Limb (tissue), 2 donors: ENCODE data around the gene ZKSCAN5.
"Not testable (repeated sequence)": the region's sequence is repeated elsewhere in the genome, so short reads cannot be mapped to it uniquely, and the experiment has no call there.

Experiments used
- DNase-seq, 2 donors: peaks; one replicate each; pipeline ENCODE4 v3.0.0-alpha.2; 2016; ENCODE audit errors: extremely low spot score in 2 of 2

ZKSCAN5 gene

DNA sequence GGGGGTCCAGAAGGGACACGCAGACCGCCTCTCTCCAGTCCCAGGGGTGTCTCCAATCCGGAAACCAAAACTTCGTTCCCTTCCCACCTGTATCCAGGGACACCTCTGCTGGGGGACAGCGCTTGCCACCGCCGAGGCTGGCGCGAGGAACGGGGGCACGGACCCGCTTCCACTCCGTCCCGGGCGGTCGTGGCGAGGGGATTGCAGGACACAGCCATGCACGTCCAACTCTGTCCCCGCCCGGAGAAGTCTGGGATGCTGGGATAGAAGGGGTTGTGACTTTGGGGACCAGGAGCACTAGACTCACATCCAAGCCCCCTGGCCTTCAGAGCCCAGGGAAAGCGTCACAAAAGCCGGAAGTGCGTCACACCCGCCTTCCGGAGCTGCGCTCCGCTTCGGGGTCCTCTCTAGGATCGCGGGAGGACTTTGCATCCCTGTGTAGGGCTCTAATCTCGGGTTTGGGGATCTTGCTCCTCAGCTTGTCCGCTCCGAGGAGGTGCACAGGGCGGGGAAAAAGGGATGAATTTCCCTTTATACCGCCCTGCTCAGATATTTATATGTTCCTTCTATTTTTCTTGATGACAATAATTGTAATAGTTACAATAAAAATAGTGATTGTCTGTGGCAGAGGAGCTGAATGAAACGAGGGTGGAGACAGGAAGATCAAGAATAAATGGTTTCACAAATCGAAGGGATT is 47.5 kb downstream of the ZKSCAN5 start, which contains the start of gene FAM200A:
Gene FAM200A, minus strand, starts transcription at position 348 of the 697 bp plus-strand sequence. CDS start 3,707 bp downstream, outside the sequence.
- peak; percentile 92 to 93 for DNase-seq

DNA sequence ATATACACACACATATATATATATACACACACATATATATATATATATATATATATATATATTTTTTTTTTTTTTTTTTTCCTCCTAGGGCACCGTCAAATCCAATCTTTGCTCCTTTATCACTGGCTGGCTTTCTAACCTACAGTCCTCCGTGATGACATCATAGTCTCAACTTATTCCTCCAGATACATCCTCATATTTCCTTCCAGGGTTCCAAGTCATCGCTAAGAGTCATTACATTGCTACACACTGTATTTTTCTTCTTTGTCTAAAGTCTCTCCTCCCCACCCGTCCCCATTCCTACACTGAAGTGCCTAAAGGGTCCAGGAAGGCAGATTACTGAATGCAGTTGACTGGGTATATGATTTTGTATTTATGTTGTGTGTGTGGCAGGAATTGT is 48.6 kb downstream of the ZKSCAN5 start:
- DNase-seq = no peak

DNA sequence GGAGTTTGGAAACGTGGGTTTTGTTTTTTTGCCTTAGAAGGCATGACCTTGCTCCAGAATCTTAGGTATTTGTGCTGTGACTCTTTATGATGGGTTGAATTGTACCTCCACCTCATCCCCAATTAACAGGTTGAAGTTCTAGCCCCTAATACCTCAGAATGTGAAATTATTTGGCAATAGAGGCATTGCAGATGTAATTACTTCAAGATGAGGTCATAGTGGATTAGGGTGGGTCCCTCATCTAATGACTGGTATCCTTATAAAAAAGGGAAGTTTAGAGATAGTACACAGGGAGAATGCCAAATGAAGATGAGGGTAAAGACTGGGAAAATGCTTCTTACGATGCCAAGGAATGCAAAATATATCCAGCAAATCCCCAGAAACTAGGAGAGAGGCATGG is 50.5 kb downstream of the ZKSCAN5 start:
- DNase-seq = no peak

DNA sequence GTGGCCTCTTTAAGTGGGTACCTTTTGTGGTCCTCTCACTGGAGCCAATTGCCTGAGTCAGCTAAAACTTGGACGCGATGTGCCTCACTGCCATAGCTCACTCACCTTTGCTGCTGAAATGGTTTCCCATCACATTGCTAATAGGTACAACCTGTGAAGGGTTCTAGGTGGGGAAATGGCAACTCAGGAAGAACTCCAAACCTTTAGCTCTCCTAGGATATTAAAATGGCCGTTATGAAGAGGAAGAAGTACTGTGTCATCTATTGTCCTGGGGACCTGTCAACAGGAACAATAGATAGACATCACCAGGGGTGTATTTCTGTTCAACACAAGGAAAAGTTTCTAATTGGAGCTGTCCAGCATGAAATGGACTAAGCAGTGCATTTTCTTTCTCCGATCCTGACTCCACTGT is 52.7 kb downstream of the ZKSCAN5 start:
- no peak for DNase-seq

DNA sequence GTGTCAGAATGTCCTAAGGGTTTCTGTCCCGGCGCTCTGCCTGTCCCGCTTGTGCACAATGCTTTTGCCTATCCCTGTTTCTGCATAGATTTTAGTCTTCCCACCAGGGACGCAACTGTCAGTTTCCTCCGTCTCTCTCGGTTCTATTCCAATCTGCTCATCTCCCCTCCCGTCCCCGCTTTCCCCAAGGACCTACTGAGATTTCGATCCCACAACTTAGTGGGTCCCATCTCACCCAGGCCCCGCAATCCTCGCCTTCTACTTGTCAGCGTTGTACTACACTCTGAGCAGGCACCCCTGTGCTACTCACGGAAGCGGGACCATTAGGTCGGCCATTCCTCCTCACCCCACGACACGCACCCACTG is 53.5 kb downstream of the ZKSCAN5 start:
- no peak for DNase-seq

DNA sequence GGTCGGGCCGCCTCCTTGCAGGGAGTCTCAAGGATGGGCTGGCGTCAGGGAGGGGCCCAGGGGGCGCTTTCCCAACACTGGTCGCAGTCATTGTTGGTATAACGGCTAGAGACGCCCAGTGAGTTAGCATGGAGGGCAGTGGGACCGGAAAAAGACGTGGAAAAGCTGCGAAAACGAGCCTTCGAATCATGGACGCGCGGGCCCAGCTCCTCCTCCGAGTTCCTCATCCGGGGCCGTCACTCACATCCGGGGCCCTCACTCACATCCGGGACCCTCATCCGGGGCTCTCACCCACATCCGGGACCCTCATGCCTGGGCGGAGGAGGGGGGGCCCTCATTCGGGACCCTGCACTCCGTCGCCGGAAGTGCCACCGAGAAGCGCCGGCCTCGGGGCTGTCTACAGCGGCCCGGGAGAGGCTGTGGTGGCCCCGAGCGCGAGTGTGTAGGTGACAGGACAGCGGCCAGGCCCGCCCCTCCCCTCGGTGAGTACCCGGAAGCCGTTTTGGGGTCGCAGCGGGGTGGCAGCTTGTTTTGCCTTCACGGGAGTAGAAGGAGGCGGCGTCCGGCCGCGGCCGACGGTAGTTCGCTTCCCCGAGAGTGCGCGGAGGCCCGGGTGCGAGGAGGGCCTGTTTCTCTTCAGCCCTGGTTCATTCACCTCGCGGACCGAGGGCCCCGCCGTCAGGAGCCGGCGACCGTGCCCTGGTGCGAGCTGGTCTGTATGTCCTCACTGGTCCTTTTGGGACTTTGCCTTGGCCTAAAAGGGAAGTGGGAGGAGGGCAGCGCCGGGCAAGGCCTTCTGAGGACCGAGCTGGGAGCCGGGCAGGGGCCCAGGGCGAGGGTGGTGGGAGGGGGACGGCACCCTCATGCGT is 54.1 kb downstream of the ZKSCAN5 start, which contains the start of gene ZNF655:
Gene ZNF655, plus strand, starts transcription at position 337 of the 869 bp plus-strand sequence. CDS start 1,918 bp downstream, outside the sequence.
- peak; percentile 86 to 98 for DNase-seq

DNA sequence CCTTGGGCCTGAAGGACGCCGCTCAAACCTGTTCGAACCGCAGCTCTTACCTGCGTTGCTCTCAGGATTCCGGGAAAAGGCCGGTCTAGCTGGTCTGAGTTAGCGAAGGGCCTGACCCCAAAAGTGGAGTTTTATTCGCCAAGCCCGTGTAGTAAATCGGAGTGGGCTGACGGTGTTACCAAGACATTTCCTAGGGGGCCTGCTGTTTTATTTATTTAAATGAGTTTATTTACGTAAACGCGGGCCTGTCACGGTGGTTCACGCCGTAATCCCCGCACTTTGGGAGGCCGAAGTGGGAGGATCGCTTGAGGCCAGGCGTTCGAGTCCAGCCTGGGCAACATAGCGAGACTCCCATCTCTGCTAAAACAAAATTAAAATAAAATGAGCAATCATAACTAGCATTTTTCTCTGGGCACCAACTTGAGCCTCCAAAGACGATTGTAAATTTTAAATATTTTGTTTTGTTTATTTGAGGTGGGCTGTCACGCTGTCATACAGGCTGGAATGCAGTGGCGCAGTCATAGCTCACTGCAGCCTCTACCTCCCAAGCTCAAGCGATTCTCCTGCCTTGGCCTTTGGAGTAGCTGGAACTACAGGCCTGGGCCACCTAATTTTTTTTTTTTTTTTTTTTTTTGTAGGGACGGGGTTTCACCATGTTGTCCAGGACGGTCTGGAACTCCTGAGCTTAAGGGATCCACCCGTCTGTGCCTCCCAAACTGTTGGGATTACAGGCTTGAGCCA is 54.9 kb downstream of the ZKSCAN5 start:
- no peak for DNase-seq

DNA sequence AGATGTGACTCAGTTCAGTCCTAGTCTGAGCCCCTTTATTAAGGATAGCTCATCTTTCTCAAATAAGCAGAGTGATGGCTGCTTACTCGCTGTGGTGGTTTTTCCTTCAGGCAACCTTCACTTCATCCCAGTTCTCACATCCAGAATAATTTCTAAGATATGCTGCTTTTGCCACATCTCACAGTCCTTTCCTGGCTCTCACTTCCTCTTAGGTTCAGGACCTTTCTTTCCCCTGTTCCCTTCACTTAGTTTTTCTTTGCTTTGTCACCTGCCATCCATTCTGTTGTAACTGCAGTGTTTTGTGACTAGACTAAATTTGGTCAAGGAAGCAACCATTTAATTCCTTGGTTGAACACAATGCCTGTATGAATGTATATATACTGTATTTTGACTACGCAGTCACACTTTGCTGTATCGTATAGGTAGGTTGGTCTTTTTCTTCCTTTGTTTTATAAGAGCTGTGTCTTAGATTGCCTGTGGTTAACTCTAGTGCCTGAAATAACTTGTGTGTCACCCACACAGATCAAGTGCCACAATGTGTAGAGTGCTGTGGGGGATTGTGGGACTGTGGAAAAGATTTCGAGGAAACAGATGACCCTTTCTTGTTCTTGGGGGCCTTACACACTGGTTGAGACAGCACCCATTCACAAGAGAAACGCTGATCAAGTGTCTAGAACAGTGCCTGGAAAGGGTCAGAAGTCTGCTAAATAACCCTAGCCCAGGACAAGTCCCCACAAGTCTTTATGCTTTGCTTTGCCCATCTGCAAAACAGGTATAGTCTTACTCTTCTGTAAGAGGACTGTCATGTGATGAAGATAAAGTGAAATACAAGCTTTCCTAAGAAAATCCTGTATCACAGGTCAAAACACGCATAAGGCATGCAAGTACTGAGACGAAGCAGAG is 56.6 kb downstream of the ZKSCAN5 start:
- DNase-seq = no peak

DNA sequence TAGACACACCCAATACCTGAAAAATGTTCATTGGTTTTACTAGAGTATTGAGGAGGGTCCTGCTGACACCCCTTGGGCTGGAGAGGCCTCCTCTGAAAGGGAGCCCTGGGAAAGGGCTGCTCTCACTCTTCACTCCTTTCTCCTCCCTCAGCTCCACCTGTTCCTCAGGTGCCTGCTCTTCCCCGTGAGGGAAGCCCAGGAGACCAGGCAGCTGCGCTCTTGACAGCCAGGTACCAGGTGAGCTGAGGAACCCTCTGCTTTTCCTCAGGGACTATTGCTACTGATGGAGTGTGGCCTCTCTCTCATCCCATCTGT is 57.2 kb downstream of the ZKSCAN5 start:
- no peak for DNase-seq

DNA sequence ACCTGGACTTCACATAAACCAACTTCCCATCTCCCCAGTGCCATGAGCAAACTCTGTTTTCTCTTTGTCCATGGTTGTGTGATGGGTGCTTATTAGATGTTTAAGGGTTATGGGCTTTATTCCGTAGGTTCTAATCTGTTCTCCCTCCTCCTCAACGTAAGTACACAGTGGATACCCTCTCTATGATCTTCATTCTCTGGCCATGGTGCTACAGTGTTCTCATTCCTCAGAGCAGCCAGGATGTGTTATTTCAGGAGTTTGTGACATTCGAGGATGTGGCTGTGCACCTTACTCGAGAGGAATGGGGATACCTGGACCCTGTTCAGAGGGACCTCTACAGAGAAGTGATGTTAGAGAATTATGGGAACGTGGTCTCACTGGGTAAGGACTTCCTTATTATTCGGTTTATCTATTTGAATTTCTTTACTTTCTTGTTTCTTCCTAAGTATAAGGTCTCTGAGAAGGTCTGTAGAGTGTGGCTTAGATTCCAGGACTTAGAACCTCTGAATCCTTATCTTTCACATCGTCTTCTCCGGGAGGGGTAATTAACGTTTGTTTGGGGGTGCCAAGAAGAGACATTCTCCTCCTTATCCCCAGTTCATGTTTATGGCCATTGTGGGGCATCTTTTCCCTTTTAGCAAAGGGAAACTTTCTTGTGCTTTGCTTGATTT is 57.8 kb downstream of the ZKSCAN5 start:
- DNase-seq = no peak

DNA sequence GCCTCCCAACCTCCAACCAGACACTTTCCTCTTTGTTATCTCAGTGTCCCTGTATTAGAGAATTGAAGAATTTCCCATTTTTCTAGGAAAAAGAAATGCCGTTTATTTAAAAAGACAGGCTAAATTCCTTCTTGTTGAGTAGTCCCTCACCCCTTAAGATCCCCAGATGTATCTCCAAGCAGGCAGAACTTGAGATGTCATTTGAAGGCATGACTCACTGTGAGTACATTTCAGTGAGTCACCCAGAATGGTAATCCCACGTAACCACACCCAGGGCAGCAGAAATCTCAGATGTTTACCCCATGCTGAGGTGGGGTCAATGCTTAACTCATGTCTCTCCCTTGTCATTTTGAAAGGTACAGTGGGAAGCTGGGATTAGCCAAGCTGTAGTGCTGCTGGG is 58.4 kb downstream of the ZKSCAN5 start:
- no peak for DNase-seq

DNA sequence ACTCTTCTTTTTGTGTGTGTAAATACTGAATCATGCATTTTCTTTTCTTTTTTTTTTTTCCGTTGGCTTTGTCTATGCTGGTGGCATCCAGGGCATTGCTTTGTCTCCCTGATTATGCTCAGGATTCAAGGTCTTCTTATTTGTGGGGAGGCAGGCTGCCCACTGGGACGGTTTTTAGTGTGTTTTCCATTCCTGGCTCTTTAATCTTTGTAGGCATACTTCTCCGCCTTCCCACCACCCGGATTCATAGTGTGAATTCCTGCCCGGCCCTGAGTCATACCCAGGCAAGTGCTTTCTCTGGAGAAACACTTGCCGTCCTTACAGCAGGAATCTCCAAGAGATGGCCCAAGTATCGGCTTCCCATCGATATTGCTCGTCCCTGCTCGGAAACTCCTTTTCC is 59.2 kb downstream of the ZKSCAN5 start:
- no peak for DNase-seq

DNA sequence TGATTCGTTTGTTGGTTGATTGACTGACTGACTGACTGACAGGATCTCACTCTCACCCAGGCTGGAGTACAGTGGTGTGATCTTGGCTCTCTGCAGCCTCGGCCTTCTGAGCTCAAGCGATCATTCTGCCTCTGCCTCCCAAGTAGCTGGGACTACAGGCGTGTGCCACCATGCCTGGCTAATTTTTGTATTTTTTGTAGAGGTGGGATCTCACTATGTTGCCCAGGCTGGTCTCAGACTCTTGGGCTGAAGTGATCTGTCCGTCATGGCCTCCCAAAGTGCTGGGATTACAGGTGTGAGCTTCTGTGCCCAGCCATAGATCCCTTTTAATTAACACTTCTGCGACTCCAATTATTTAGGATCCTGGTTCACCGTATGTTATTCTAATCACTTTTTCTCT is 64.3 kb downstream of the ZKSCAN5 start:
- DNase-seq = not testable (repeated sequence)

DNA sequence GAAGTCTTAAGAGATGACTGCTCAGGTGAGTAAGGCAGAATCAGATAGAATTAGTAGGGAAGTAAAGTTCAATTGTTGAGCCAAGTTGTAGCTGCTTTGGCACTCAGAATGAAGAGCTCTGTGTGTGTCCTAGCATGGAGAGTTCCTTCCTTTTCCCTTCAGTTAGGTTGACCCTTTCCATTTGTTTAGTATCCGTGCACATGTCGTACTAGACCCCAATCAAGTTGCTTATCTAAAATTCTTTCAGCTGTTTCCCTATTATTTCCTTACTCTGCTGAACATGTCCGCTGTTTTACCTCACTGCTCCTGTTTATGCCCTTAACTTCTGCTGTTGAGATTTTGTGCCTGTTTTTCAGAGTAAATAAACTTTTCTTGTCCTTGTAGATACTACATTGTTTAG is 67.3 kb downstream of the ZKSCAN5 start:
- DNase-seq = no peak

DNA sequence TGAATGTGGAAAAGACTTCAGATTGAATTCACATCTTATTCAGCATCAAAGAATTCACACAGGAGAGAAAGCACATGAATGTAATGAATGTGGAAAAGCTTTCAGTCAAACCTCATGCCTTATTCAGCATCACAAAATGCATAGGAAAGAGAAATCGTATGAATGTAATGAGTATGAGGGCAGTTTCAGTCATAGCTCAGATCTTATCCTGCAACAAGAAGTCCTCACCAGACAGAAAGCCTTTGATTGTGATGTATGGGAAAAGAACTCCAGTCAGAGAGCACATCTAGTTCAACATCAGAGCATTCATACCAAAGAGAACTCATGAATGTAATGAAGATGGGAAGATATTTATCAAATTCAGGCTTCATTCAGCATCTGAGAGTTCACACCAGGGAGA is 68.8 kb downstream of the ZKSCAN5 start:
- DNase-seq = no peak

DNA sequence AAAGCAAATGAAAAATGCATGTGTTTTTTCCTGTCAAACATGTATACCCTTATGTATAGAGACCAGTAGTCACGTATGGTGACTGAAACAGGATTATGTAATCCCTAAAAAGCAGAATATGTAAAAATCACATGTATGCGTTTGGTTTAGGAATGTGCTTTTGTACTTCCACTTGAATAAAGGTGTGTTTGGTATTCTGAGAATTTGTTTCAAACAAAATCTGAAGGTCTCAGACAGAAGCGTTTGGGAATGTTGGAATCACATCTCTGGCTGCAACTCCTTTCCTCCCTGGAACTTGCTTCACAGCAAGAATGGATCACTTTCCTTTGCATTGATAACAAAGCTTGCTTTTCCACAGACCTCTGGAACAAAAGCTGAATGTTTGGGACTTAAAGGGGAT is 71.8 kb downstream of the ZKSCAN5 start:
- no peak for DNase-seq

DNA sequence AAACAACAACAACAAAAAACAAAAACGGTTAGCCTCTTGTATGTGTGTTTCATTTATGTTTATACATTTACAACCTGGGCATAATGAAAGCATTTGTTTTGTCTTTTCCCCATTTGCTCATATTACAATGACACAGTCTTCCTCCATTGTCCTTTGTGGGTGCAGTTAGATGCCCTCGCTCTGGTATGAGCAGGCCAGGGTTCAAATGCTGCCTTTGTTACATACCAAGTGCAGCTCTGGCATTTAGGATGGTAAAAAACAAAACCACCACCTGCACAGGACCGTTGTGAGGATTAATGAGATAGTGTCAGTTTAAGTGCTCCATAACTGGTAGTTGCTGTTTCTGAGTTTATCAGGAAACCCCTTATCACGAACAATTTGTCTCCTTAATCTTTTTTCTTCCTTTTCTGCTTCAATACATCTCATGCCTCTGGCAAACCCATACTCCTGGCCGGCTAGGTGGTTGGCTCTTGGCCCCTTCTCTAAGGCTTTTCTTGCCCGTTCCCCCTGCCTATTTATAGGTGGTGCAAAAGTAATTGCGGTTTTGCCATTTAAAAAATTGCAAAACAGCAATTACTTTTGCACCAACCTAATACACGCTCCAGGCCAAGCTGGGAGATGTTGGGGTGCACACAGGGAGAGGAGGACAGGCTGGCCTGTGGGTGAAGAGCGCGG is 75.0 kb downstream of the ZKSCAN5 start:
- no peak for DNase-seq

DNA sequence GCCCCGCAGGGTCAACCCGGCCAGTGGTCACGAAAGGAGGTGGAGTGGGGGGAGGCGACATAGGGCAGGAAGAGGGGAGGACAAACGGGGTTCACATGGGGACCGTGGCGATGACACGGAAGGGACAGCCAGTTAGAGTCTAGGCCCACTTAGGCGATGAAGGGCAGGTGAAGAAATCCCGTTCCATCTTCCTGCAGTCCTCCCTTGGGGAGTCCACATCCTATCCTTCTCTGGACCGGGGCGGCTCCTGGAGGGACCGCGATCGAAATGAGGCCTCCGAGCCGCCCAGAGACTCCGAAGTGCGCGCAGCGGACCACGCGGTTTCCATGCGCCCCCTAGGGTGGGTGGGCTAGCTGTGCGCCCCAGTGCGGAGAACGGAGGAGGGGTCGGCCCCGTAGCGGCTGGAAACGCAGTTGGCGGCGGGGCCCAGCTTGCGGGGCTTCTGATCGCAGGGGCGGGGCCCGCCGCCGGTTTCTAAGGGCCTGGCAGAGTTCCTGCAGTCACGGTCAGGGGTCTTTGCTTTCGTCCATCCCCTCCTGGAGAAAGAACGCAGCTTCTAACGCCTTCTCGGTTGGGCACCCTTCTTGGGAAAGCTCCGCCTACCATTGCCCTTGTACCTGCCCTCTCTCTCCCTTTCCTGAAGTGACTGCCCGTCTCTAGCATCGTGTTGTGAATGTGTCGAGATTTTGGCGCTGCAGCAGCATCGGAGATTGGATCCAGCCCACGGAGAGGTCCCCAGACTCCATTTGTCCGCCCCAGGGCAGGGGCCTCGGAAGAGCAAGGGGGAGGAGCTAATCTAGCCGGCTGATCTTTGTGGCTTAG is 75.7 kb downstream of the ZKSCAN5 start:
- peak; percentile 55 to 87 for DNase-seq

DNA sequence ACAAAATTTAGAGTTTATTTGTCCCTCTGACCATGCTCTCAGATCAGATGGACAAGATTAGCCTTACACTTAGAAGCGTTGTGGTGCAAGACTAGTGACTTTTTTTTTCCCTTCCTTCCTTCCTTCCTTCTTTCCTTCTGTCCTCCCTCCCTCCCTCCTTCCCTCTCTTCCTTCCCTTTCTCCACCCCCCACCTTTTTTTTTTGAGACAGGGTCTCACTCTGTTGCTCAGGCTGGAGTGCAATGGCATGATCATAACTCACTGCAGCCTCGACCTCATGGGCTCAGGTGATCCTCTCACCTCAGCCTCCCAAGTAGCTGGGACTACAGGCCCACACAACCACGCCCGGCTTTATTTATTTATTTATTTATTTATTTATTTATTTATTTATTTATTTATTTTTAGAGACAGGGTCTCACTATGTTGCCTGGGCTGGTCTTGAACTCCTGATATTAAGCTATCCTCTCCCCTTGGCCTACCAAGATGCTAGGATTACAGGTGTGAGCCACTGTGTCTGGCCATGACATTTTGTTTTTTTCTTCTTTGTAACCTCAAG is 76.4 kb downstream of the ZKSCAN5 start:
- not testable (repeated sequence) for DNase-seq
